ENCODE measurements around the gene CALR. TPM values are rescaled to one million over a fixed set of nuclear protein-coding genes. Genes with fewer than 3 reads are reported as not detected.
"Not testable (repeated sequence)": the region's sequence is repeated elsewhere in the genome, so short reads cannot be mapped to it uniquely, and the experiment has no call there.

CALR gene
- total RNA-seq, 1 donor from 2014 or later, result 1,294 TPM

DNA sequence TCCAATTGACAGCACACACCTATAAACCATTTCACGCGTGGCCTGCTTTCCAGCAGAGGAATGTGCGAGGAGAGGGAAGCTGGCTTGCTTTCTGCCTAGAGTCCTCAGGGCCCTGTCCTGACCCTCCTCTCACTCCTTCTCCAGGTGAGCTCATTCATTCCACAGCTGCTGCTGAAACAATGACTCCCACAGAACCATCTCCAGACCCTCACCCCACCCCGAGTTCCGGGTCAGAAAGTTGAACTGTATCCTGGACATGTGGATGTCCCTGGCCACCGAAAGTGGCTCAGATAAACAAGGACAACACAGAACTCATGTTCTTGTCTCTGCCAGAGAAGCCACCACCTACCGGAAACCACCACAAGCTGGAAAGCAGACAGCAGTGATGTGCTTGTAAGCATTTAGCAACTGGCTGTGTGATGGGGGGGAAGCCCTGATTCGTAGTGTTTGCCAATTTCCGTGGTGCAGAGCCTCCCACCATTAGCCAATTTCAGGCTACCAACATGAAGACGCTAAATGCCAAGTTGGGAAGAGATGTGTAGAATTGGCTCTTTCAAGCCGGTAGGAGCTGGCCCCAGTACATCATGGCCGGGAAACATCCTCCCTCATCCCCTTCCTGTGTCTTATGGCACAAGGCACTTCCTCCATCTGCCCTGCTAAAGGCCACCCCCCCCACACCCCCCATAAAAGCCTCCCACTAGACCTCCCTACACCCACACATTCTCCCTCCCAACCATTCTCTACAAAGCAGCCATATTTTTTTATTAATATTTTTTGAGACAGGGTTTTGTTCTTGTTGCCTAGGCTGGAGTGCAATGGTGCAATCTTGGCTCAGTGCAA lies 24.3 kb upstream of the CALR start:
- H3K27me3 Mint-ChIP-seq, result no peaks in the 10 kb centered on the region
- no peak for DNase-seq (ENCODE audit: extremely low spot score, unreplicated experiment)
- H3K4me3 Mint-ChIP-seq, result no peak overlapping the region
- peak overlapping the region; percentile 86 for H3K27ac Mint-ChIP-seq
- peaks cover 19% of the 10 kb centered on the region for H3K4me1 Mint-ChIP-seq (ENCODE audit: unreplicated experiment)
- TF ChIP-seq, protein P1, sequence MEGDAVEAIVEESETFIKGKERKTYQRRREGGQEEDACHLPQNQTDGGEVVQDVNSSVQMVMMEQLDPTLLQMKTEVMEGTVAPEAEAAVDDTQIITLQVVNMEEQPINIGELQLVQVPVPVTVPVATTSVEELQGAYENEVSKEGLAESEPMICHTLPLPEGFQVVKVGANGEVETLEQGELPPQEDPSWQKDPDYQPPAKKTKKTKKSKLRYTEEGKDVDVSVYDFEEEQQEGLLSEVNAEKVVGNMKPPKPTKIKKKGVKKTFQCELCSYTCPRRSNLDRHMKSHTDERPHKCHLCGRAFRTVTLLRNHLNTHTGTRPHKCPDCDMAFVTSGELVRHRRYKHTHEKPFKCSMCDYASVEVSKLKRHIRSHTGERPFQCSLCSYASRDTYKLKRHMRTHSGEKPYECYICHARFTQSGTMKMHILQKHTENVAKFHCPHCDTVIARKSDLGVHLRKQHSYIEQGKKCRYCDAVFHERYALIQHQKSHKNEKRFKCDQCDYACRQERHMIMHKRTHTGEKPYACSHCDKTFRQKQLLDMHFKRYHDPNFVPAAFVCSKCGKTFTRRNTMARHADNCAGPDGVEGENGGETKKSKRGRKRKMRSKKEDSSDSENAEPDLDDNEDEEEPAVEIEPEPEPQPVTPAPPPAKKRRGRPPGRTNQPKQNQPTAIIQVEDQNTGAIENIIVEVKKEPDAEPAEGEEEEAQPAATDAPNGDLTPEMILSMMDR (conservative IDR thresholded peaks at IDR 0.05), result no peak
- no peaks in the 10 kb centered on the region for H3K9me3 Mint-ChIP-seq
- no peaks in the 10 kb centered on the region for H3K36me3 Mint-ChIP-seq

- not testable (repeated sequence) for H3K36me3 Mint-ChIP-seq; H3K4me3 Mint-ChIP-seq; H3K9me3 Mint-ChIP-seq; H3K27me3 Mint-ChIP-seq; H3K27ac Mint-ChIP-seq; DNase-seq (ENCODE audit: extremely low spot score, unreplicated experiment)
- H3K4me1 Mint-ChIP-seq (ENCODE audit: unreplicated experiment), result peaks cover 19% of the 10 kb centered on the region
Measured at GRCh38 chr19:12915860-12916259, 22.5 kb upstream of the CALR start.

DNA sequence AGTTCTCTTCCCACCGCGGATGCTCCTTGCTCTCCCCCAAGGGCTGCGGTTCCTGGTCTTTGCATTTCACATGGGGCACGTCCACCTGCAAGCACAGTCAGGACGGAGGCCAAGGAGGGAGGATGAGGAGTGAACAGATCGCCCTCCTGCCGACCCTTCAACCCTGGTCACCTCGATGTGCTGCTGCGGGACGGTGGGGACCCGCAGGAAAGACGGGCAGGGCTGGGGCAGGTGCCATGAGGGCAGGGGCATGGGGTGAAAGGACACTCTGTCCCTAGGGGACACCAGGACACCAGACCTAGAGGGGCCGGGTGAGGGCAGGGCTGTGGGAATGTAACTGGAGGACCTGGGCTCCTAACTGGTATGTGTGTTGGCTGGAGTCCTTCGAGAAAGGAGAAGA lies 20.2 kb upstream of the CALR start:
- TF ChIP-seq, protein P1 (conservative IDR thresholded peaks at IDR 0.05), result no peak
- H3K36me3 Mint-ChIP-seq, result peaks cover 14% of the 10 kb centered on the region
- H3K27ac Mint-ChIP-seq, result no peak overlapping the region
- peaks cover 8% of the 10 kb centered on the region for H3K4me1 Mint-ChIP-seq (ENCODE audit: unreplicated experiment)
- peaks cover 3% of the 10 kb centered on the region for H3K27me3 Mint-ChIP-seq
- H3K4me3 Mint-ChIP-seq, result no peak overlapping the region
- no peaks in the 10 kb centered on the region for H3K9me3 Mint-ChIP-seq
- no peak for DNase-seq (ENCODE audit: extremely low spot score, unreplicated experiment)

GRCh38 chr19:12921047-12921446 lies 17.4 kb upstream of the CALR start:
- no peaks in the 10 kb centered on the region for H3K9me3 Mint-ChIP-seq
- no peak overlapping the region for H3K4me3 Mint-ChIP-seq
- TF ChIP-seq, protein P1 (conservative IDR thresholded peaks at IDR 0.05), result no peak
- no peaks in the 10 kb centered on the region for H3K4me1 Mint-ChIP-seq (ENCODE audit: unreplicated experiment)
- no peak for DNase-seq (ENCODE audit: extremely low spot score, unreplicated experiment)
- H3K36me3 Mint-ChIP-seq, result peaks cover 14% of the 10 kb centered on the region
- peak overlapping the region; percentile 99 for H3K27ac Mint-ChIP-seq
- H3K27me3 Mint-ChIP-seq, result peaks cover 3% of the 10 kb centered on the region

GRCh38 chr19:12922959-12923358 lies 15.4 kb upstream of the CALR start:
- peak overlapping the region; percentile 65 for H3K27ac Mint-ChIP-seq
- no peaks in the 10 kb centered on the region for H3K4me1 Mint-ChIP-seq (ENCODE audit: unreplicated experiment)
- no peak overlapping the region for H3K4me3 Mint-ChIP-seq
- TF ChIP-seq, protein P1 (conservative IDR thresholded peaks at IDR 0.05), result no peak
- peaks cover 3% of the 10 kb centered on the region for H3K27me3 Mint-ChIP-seq
- no peak for DNase-seq (ENCODE audit: extremely low spot score, unreplicated experiment)
- no peaks in the 10 kb centered on the region for H3K9me3 Mint-ChIP-seq
- H3K36me3 Mint-ChIP-seq, result peaks cover 20% of the 10 kb centered on the region

- TF ChIP-seq, protein P1 (conservative IDR thresholded peaks at IDR 0.05), result no peak
- Mint-ChIP-seq H3K36me3 (peaks cover 28% of the 10 kb centered on the region), H3K27me3 (peaks cover 3% of the 10 kb centered on the region)
Measured at GRCh38 chr19:12924621-12925310, 13.6 kb upstream of the CALR start.

More at GRCh38 chr19:12924621-12925310, 13.6 kb upstream of the CALR start:
- no peak overlapping the region for H3K27ac Mint-ChIP-seq
- H3K4me1 Mint-ChIP-seq (ENCODE audit: unreplicated experiment), result no peaks in the 10 kb centered on the region
- H3K9me3 Mint-ChIP-seq, result no peaks in the 10 kb centered on the region
- no peak for DNase-seq (ENCODE audit: extremely low spot score, unreplicated experiment)
- no peak overlapping the region for H3K4me3 Mint-ChIP-seq

Data from type B pancreatic cell (in vitro differentiated cells).